Endothelial cell of umbilical vein (primary cell): Measurements from ENCODE around the gene PCDH15. TPM values are rescaled to one million over a fixed set of nuclear protein-coding genes. Genes with fewer than 3 reads are reported as not detected.

Experiments
- BruUV-seq: library from RNA; stranded (reverse); fragments of 400-500 nt; replicated peaks from 2 replicates; lab custom pipeline; 2021; lab: Mats Ljungman, UMichigan
- CTCF ChIA-PET: fragments of 300-600, 350-600 bp; sonication (Branson Sonifier 250); formaldehyde crosslinking; loops from one replicate; lab custom pipeline; 2021; ENCODE audit warnings: antibody characterized with exemption, inconsistent platforms; lab: Charles Lee
- POLR2A ChIA-PET: fragments of 300-600, 350-600 bp; sonication (Branson Sonifier 250); formaldehyde crosslinking; loops from one replicate; lab custom pipeline; 2021; ENCODE audit warnings: antibody characterized with exemption, inconsistent platforms; lab: Charles Lee
- DNase-seq: peaks from one replicate; pipeline ENCODE4 v3.0.0-alpha.2; 2011; ENCODE audit warnings: low read depth, low spot score
- FAIRE-seq: peaks from 2 replicates; lab custom pipeline; 2011; peaks lifted over from hg19 to GRCh38; lab: Jason Lieb, UNC
- H2AFZ ChIP-seq: 2 replicates; pipeline ENCODE4 v1.6.0; 2012; ENCODE audit warnings: low read depth, low read length, control low read depth, inconsistent platforms
- H3K27ac ChIP-seq: 2 replicates; pipeline ENCODE4 v1.5.1; 2011; ENCODE audit warnings: low read depth, mild to moderate bottlenecking, control low read depth, low read length, moderate library complexity; ENCODE audit not compliant: insufficient read depth
- H3K27me3 ChIP-seq, 2 experiments: 2 replicates each; pipeline versions ENCODE4 v1.6.0 to v1.6.1; 2011; ENCODE audit warnings: low read length in 2 of 2, mixed read lengths in 1 of 2; ENCODE audit not compliant: control insufficient read depth in 2 of 2, insufficient read depth in 2 of 2
- H3K36me3 ChIP-seq, 2 experiments: 2 replicates in 1 of 2; 3 replicates in 1 of 2; pipeline ENCODE4 v1.5.1; 2011; ENCODE audit warnings: low read length in 2 of 2, mild to moderate bottlenecking in 1 of 2, moderate library complexity in 1 of 2; ENCODE audit not compliant: control insufficient read depth in 2 of 2, insufficient read depth in 2 of 2; ENCODE audit errors: extremely low read depth in 1 of 2
- H3K4me1 ChIP-seq: 3 replicates; pipeline ENCODE4 v1.5.1; 2011; ENCODE audit warnings: mild to moderate bottlenecking, low read length; ENCODE audit not compliant: control insufficient read depth, insufficient read depth; ENCODE audit errors: extremely low read depth
- H3K4me2 ChIP-seq: 2 replicates; pipeline ENCODE4 v1.6.1; 2011; ENCODE audit warnings: low read length, control low read depth, mixed read lengths; ENCODE audit not compliant: insufficient read depth
- H3K4me3 ChIP-seq, 3 experiments: fragments of 200-600 bp in 1 of 3; sonication (generic), shearing (Covaris generic) in 1 of 3; replicated peaks in 1 of 3; 2 replicates each; pipeline ENCODE4 v1.5.1; 2011 to 2016; ENCODE audit warnings: control low read depth in 3 of 3, low read length in 3 of 3, mild to moderate bottlenecking in 2 of 3, inconsistent platforms in 1 of 3, low read depth in 1 of 3, moderate library complexity in 1 of 3; ENCODE audit not compliant: insufficient read depth in 1 of 3
- H3K79me2 ChIP-seq: 2 replicates; pipeline ENCODE4 v1.6.0; 2012; ENCODE audit warnings: low read length, inconsistent platforms; ENCODE audit not compliant: control insufficient read depth, insufficient read depth
- H3K9ac ChIP-seq: replicated peaks from 2 replicates; pipeline ENCODE3; 2011; ENCODE audit warnings: low read length, control low read depth; ENCODE audit not compliant: insufficient read depth; ENCODE audit errors: extremely low read depth
- H3K9me1 ChIP-seq: replicated peaks from 3 replicates; pipeline ENCODE4 v1.6.0; 2011; ENCODE audit warnings: mild to moderate bottlenecking, low read length; ENCODE audit not compliant: control insufficient read depth, insufficient read depth; ENCODE audit errors: extremely low read depth
- H3K9me3 ChIP-seq: replicated peaks from 2 replicates; pipeline ENCODE4 v1.5.1; 2012; ENCODE audit warnings: low read length, inconsistent platforms; ENCODE audit not compliant: control insufficient read depth, insufficient read depth
- H4K20me1 ChIP-seq: replicated peaks from 2 replicates; pipeline ENCODE3; 2011; ENCODE audit warnings: mild to moderate bottlenecking, low read length; ENCODE audit not compliant: control insufficient read depth, insufficient read depth; ENCODE audit errors: extremely low read depth
- CTCF ChIP-seq, 2 donors: IDR thresholded peaks; 1 replicate in 1 of 2; 2 replicates in 1 of 2; pipeline ENCODE4 v1.5.1; 2011; ENCODE audit warnings: low read length in 2 of 2, mild to moderate bottlenecking in 2 of 2, moderate library complexity in 2 of 2, control low read depth in 1 of 2, inconsistent platforms in 1 of 2, low read depth in 1 of 2; ENCODE audit not compliant: insufficient read depth in 1 of 2; ENCODE audit errors: extremely low read depth in 1 of 2
- EZH2 ChIP-seq: IDR thresholded peaks from 2 replicates; pipeline ENCODE4 v1.6.1; 2012; ENCODE audit warnings: borderline replicate concordance, low read depth, mild to moderate bottlenecking, moderate library complexity, low read length, inconsistent platforms; ENCODE audit not compliant: severe bottlenecking
- FOS ChIP-seq: IDR thresholded peaks from 2 replicates; pipeline ENCODE4 v1.6.1; 2011; ENCODE audit warnings: mild to moderate bottlenecking, low read length, moderate library complexity, borderline replicate concordance; ENCODE audit not compliant: insufficient read depth
- GATA2 ChIP-seq: IDR thresholded peaks from 2 replicates; pipeline ENCODE4 v1.7.0; 2011; ENCODE audit warnings: low read depth, mild to moderate bottlenecking, moderate library complexity, mixed read lengths, low read length; ENCODE audit not compliant: insufficient read length, insufficient read depth
- JUN ChIP-seq: IDR thresholded peaks from 2 replicates; pipeline ENCODE4 v1.6.1; 2011; ENCODE audit warnings: borderline replicate concordance, low read depth; ENCODE audit not compliant: insufficient read length, insufficient read depth
- MAX ChIP-seq: IDR thresholded peaks from 2 replicates; pipeline ENCODE4 v1.6.1; 2011; ENCODE audit not compliant: insufficient read depth, insufficient read length
- MYC ChIP-seq: IDR thresholded peaks from one replicate; pipeline ENCODE4 v1.6.1; 2011; ENCODE audit warnings: mild to moderate bottlenecking, low read depth, low read length
- POLR2A ChIP-seq: IDR thresholded peaks from 2 replicates; pipeline ENCODE4 v1.6.1; 2012; ENCODE audit warnings: low read depth, mild to moderate bottlenecking, control low read depth, low read length
- POLR2AphosphoS5 ChIP-seq: IDR thresholded peaks from 2 replicates; pipeline ENCODE4 v1.6.1; 2012; ENCODE audit warnings: low read depth, mild to moderate bottlenecking, control low read depth, low read length, moderate library complexity; ENCODE audit not compliant: insufficient read depth
- dilution Hi-C: fragments of 300-500 bp; cut with MboI; formaldehyde crosslinking; loops from one replicate; pipeline ENCODE4 v1.15.0; 2019; ENCODE audit warnings: low sequenced_read_pairs; ENCODE audit not compliant: extremely low pct_ligation_motif_present
- intact Hi-C: fragments of 100-400 bp; cut with micrococcal nuclease; formaldehyde crosslinking; loops from one replicate; pipeline ENCODE4 v1.10.0; 2022
- polyA plus RNA-seq, 4 experiments: library from polyadenylated mRNA; depleted of rRNA in 3 of 4; stranded (reverse) in 3 of 4; unstranded in 1 of 4; fragments of >200 nt; gene quantifications; 2 replicates each; pipeline versions ENCODE4 v1.2.1 to v1.2.3, GENCODE V29; 2011 to 2012; ENCODE audit warnings: missing spikeins in 1 of 4
- total RNA-seq: library from RNA; stranded (reverse); gene quantifications from 2 replicates; pipeline ENCODE4 v1.2.3, GENCODE V29; 2021

Gene PCDH15
- total and polyA plus RNA-seq, 2 donors (not counting 3 experiments of a cell fraction or from before 2014, with no cell fraction given) = 0.04 TPM; not detected in 1

- H3K9me3 ChIP-seq = no peaks in the 10 kb centered on the region
- H3K27ac ChIP-seq = no peak overlapping the region
- H3K79me2 ChIP-seq = no peaks in the 10 kb centered on the region
- H3K4me2 ChIP-seq = no peak overlapping the region
- H3K27me3 ChIP-seq = no peaks in the 10 kb centered on the region
- no peaks in the 10 kb centered on the region for H3K36me3 ChIP-seq
- no TSS peak for BruUV-seq
- H3K9me1 ChIP-seq = no peaks in the 10 kb centered on the region
- H3K4me3 ChIP-seq = no peak overlapping the region
- H2AFZ ChIP-seq = no peak overlapping the region
- FAIRE-seq (no peak), DNase-seq (no peak)
- ChIA-PET CTCF (no interaction called here), POLR2A (no interaction called here)
- intact Hi-C loops (no loop called here), dilution Hi-C loops (no loop called here)
- TF ChIP-seq MAX (no peak), JUN (no peak), POLR2AphosphoS5 (no peak), POLR2A (no peak), CTCF (IDR thresholded peaks at IDR 0.05; ENCODE audit: extremely low read depth in 1 of 2, insufficient read depth in 1 of 2, low read depth in 1 of 2, low read length in 2 of 2) (no peak), EZH2 (no peak), GATA2 (no peak), MYC (no peak), FOS (no peak)
- H3K9ac ChIP-seq = no peak overlapping the region
- H4K20me1 ChIP-seq = no peaks in the 10 kb centered on the region
- H3K4me1 ChIP-seq = no peaks in the 10 kb centered on the region
Observed at GRCh38 chr10:54234832-54235231, 566.2 kb downstream of the PCDH15 start.
